ELF-1 (cell line): ENCODE results near the gene SNRNP27.
A peak's percentile ranks its signal among the peaks of the same experiment; 100 is the strongest.
"Not testable (repeated sequence)": the region's sequence is repeated elsewhere in the genome, so short reads cannot be mapped to it uniquely, and the experiment has no call there.

ENCODE experiments used
- DNase-seq: peaks from one replicate; pipeline ENCODE4 v3.0.0-alpha.2; 2016; ENCODE audit warnings: low read depth, low spot score

The SNRNP27 gene

GRCh38 chr2:69946351-69947324, 52.9 kb downstream of the SNRNP27 start:
- no peak for DNase-seq

- no peak for DNase-seq
Observed at GRCh38 chr2:69947325-69947931, 53.7 kb downstream of the SNRNP27 start.

GRCh38 chr2:69948032-69948962, 54.5 kb downstream of the SNRNP27 start:
- peak; percentile 46 for DNase-seq

GRCh38 chr2:69948963-69949645, 55.3 kb downstream of the SNRNP27 start:
- DNase-seq: no peak

DNA sequence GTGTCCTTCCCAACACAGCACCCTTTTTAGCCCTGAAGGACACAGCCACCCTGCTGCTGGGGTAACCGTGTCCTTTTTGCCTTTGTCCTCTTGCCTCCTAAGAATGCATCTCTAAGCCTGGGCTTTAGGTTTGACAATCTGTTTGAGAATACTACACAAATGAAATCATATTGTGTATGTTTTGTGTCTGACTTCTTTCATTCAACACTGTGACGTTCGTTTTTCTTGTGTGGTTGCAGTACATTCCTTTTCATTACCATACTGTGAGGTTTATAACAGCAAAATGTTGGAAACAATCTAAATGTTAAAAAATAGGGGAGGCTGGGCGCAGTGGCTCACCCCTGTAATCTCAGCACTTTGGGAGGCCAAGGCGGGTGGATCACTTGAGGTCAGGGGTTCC, 56.5 kb downstream of the SNRNP27 start:
- DNase-seq: no peak

DNA sequence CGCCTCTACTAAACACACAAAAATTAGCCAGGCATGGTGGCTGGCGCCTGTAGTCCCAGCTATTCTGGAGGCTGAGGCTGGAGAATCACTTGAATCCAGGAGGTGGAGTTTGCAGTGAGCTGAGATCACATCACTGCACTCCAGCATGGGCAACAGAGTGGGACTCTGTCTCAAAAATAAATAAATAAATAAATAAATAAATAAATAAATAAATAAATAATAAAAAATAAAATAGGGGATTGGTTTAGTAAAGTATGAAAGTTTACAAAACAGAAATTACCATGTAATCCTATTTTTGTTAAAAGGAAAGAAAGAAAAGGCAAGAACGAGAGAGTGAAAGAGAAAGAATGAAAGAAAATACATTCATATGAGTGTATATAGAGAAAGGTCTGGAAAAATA, 56.9 kb downstream of the SNRNP27 start:
- DNase-seq: not testable (repeated sequence)

- DNase-seq: no peak
Observed at GRCh38 chr2:69952336-69953115, 58.8 kb downstream of the SNRNP27 start.

GRCh38 chr2:69954084-69954483, 60.3 kb downstream of the SNRNP27 start:
- DNase-seq: no peak
